Smooth muscle cell (in vitro differentiated cells): Measurements from ENCODE around the gene RPUSD4. TPM values are rescaled to one million over a fixed set of nuclear protein-coding genes. Genes with fewer than 3 reads are reported as not detected.
"Not testable (repeated sequence)": the region's sequence is repeated elsewhere in the genome, so short reads cannot be mapped to it uniquely, and the experiment has no call there.

Source experiments
- DNase-seq: peaks from one replicate; lab custom pipeline; 2025; ENCODE audit not compliant: unreplicated experiment; lab: John Stamatoyannopoulos, UW
- H2AFZ ChIP-seq: fragments of 200-600 bp; sonication (generic); 2 replicates; pipeline ENCODE4 v1.6.0; 2016; ENCODE audit warnings: antibody characterized with exemption, low read depth, mild to moderate bottlenecking
- H3F3A ChIP-seq: fragments of 200-600 bp; sonication (generic); 2 replicates; pipeline ENCODE4 v1.6.0; 2017; ENCODE audit warnings: antibody characterized with exemption, low read depth
- H3K27ac ChIP-seq: fragments of 200-600 bp; sonication (generic); 2 replicates; pipeline ENCODE4 v1.5.1; 2016; ENCODE audit warnings: low read depth, mild to moderate bottlenecking
- H3K27me3 ChIP-seq: fragments of 200-600 bp; sonication (generic); 2 replicates; pipeline ENCODE4 v1.6.1; 2016; ENCODE audit warnings: low read depth, mild to moderate bottlenecking
- H3K36me3 ChIP-seq: fragments of 200-600 bp; sonication (generic); 2 replicates; pipeline ENCODE4 v1.5.1; 2016; ENCODE audit warnings: low read depth
- H3K4me1 ChIP-seq: fragments of 200-600 bp; sonication (generic); 2 replicates; pipeline ENCODE4 v1.5.1; 2016; ENCODE audit warnings: low read depth
- H3K4me2 ChIP-seq: fragments of 200-600 bp; sonication (generic); 2 replicates; pipeline ENCODE4 v1.6.0; 2016; ENCODE audit warnings: mild to moderate bottlenecking
- H3K4me3 ChIP-seq: fragments of 200-600 bp; sonication (generic); 2 replicates; pipeline ENCODE4 v1.5.1; 2016; ENCODE audit warnings: mild to moderate bottlenecking
- H3K79me2 ChIP-seq: fragments of 200-600 bp; sonication (generic); 2 replicates; pipeline ENCODE4 v1.6.0; 2016; ENCODE audit warnings: low read depth, mild to moderate bottlenecking
- H3K9ac ChIP-seq: fragments of 200-600 bp; sonication (generic); 2 replicates; pipeline ENCODE4 v1.6.0; 2016; ENCODE audit warnings: low read depth
- H3K9me3 ChIP-seq: fragments of 200-600 bp; sonication (generic); replicated peaks from 2 replicates; pipeline ENCODE4 v1.5.1; 2016; ENCODE audit warnings: low read depth
- H4K20me1 ChIP-seq: fragments of 200-600 bp; sonication (generic); 2 replicates; pipeline ENCODE4 v1.6.0; 2016; ENCODE audit warnings: low read depth
- CTCF ChIP-seq: fragments of 200-600 bp; sonication (generic); IDR thresholded peaks from 2 replicates; pipeline ENCODE4 v1.5.1; 2017; ENCODE audit warnings: borderline replicate concordance, mild to moderate bottlenecking, antibody characterized with exemption; ENCODE audit not compliant: insufficient read depth, poor library complexity, severe bottlenecking
- WGBS: methylation state at CpG from one replicate; pipeline ENCODE4 v1.1.7; 2016; ENCODE audit warnings: low lambda C conversion rate; 5-methylcytosine and 5-hydroxymethylcytosine counted together
- polyA plus RNA-seq: library from polyadenylated mRNA; unstranded; fragments of >200 nt; fragmentation: Nextera tagmentation; extraction: Ambion mirVana; gene quantifications from 2 replicates; pipeline ENCODE4 v1.2.1, GENCODE V29; 2016
- total RNA-seq: library from RNA; depleted of rRNA; stranded (reverse); fragments of >200 nt; gene quantifications from 2 replicates; pipeline ENCODE4 v1.2.3, GENCODE V29; 2014

The RPUSD4 gene
- total and polyA plus RNA-seq, 2 experiments from 2014 or later, result 8.6 to 34.1 TPM

DNA sequence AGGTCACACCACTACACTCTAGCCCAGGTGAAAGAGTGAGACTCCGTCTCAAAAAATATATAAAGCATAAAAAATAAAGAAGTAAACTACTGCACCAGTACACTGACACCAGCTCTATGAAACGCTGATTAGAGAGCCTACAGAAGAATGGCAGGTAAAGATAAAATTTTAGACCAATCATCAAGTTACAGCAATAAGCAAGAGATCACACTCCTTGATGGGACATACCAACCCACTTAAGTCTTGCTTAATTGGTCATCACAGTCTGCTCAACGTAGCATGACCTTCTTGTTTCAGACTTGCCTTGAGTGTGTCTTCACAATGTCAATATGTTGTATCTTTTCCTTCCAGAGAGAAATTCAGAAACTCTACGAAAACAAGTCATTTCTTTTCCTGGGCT, 44.8 kb upstream of the RPUSD4 start:
- Histone ChIP-seq H3K27ac (no peak overlapping the region), H3K36me3 (no peaks in the 10 kb centered on the region), H2AFZ (no peak overlapping the region), H3F3A (peaks cover 10% of the 10 kb centered on the region), H3K27me3 (no peaks in the 10 kb centered on the region), H3K79me2 (no peaks in the 10 kb centered on the region), H3K4me2 (no peak overlapping the region), H3K9me3 (no peaks in the 10 kb centered on the region), H3K4me3 (no peak overlapping the region), H3K4me1 (no peaks in the 10 kb centered on the region), H3K9ac (no peak overlapping the region), H4K20me1 (peaks cover 7% of the 10 kb centered on the region)
- TF ChIP-seq CTCF, result no peak
- 98% methylated on average over 4 of the region's 4 CpGs for whole genome bisulfite sequencing
- no peak for DNase-seq

GRCh38 chr11:126255507-126255906, 44.1 kb upstream of the RPUSD4 start:
- not testable (repeated sequence) for H3K4me3 ChIP-seq, H3K4me2 ChIP-seq, H3K4me1 ChIP-seq, H3K79me2 ChIP-seq, H3K27ac ChIP-seq, DNase-seq, H3K36me3 ChIP-seq, H3K9ac ChIP-seq, H2AFZ ChIP-seq, H3K27me3 ChIP-seq, H3K9me3 ChIP-seq, H4K20me1 ChIP-seq
- 98% methylated on average over 5 of the region's 5 CpGs for WGBS
- peaks cover 10% of the 10 kb centered on the region for H3F3A ChIP-seq

DNA sequence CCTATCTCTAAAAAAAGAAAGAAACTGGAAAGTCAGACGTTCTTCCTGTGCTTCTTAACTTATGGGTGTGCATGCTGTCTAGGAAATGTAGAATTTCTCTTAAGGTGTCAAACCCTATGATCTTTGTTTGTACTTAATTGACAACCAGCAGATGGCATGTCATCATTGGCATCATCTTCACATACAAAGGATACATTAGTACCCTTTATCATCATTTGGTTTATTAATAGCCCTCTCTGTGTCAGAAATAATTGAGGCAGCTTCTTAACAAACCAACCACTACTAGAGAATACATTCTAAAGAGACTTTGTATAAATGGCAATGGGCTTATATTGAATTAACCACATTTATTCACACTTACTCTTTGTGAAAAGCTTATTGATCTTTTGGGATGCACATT, 43.4 kb upstream of the RPUSD4 start:
- H3K9ac ChIP-seq, result no peak overlapping the region
- H3F3A ChIP-seq, result peaks cover 10% of the 10 kb centered on the region
- H3K4me2 ChIP-seq, result no peak overlapping the region
- H3K36me3 ChIP-seq, result no peaks in the 10 kb centered on the region
- H3K4me1 ChIP-seq, result no peaks in the 10 kb centered on the region
- H3K27me3 ChIP-seq, result no peaks in the 10 kb centered on the region
- DNase-seq, result no peak
- H3K79me2 ChIP-seq, result no peaks in the 10 kb centered on the region
- TF ChIP-seq CTCF, result no peak
- WGBS, result 93% methylated on average over 1 of the region's 1 CpG
- H3K4me3 ChIP-seq, result no peak overlapping the region
- H2AFZ ChIP-seq, result no peak overlapping the region
- no peak overlapping the region for H3K27ac ChIP-seq
- H3K9me3 ChIP-seq, result no peaks in the 10 kb centered on the region
- peaks cover 7% of the 10 kb centered on the region for H4K20me1 ChIP-seq

DNA sequence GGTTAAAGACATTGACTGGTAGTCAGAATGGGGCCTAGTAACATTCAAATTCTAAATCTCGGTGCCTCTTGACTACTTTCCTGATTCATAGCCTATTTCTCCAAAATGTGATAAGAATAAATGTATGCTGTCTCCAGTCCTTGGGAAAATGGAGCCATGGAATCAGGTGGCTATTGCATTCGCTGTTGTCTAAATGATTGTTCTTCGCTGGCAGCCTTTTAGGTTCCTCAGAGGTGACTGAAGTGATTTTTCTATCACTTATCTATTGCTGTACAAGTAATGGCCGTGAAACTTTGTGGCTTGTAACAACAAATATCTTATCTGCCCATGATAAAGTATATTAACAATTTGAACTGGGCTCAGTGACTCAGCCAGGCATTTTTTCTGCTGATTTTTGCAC, 41.8 kb upstream of the RPUSD4 start:
- no peak for DNase-seq
- Histone ChIP-seq H4K20me1 (peaks cover 4% of the 10 kb centered on the region), H3K79me2 (no peaks in the 10 kb centered on the region), H3K4me3 (no peak overlapping the region), H3K27me3 (no peaks in the 10 kb centered on the region), H3K27ac (no peak overlapping the region), H2AFZ (no peak overlapping the region), H3K4me1 (no peaks in the 10 kb centered on the region), H3K9me3 (no peaks in the 10 kb centered on the region), H3K9ac (no peak overlapping the region), H3F3A (peaks cover 3% of the 10 kb centered on the region), H3K36me3 (no peaks in the 10 kb centered on the region), H3K4me2 (no peak overlapping the region)
- 88% methylated on average over 4 of the region's 4 CpGs for WGBS
- TF ChIP-seq CTCF, result no peak
